ENCODE data around the gene DIS3L2.
A peak's percentile ranks its signal among the peaks of the same experiment; 100 is the strongest.
"Not testable (repeated sequence)": the region's sequence is repeated elsewhere in the genome, so short reads cannot be mapped to it uniquely, and the experiment has no call there.

Gene DIS3L2

GRCh38 chr2:232352511-232353091 is 391.1 kb downstream of the DIS3L2 start:
- H3K4me1 ChIP-seq (ENCODE audit: control insufficient read depth in 1 of 2, insufficient read depth in 2 of 2, low read length in 2 of 2): peaks cover 0 to 20% of the 10 kb centered on the region in 2 donors
- no peaks in the 10 kb centered on the region for H3K36me3 ChIP-seq (ENCODE audit: control insufficient read depth in 1 of 2, insufficient read depth in 2 of 2, low read length in 2 of 2)
- H3K9me3 ChIP-seq (ENCODE audit: control insufficient read depth in 1 of 2, low read length in 2 of 2): peaks cover 0 to 3% of the 10 kb centered on the region in 2 donors
- H3K27ac ChIP-seq (ENCODE audit: low read length): no peak overlapping the region
- peaks cover 33% of the 10 kb centered on the region for H3K27me3 ChIP-seq (ENCODE audit: low read depth, low read length)
- peak overlapping the region in 1 of 2 donors; percentile 40 for H3K4me3 ChIP-seq (ENCODE audit: low read depth in 1 of 2, low read length in 2 of 2)

- no peak overlapping the region for H3K27ac ChIP-seq (ENCODE audit: low read length)
- H3K27me3 ChIP-seq (ENCODE audit: low read depth, low read length): peaks cover 33% of the 10 kb centered on the region
- no peak overlapping the region for H3K4me3 ChIP-seq (ENCODE audit: low read depth in 1 of 2, low read length in 2 of 2)
- H3K36me3 ChIP-seq (ENCODE audit: control insufficient read depth in 1 of 2, insufficient read depth in 2 of 2, low read length in 2 of 2): no peaks in the 10 kb centered on the region
- H3K9me3 ChIP-seq (ENCODE audit: control insufficient read depth in 1 of 2, low read length in 2 of 2): peaks cover 0 to 3% of the 10 kb centered on the region in 2 donors
- peaks cover 0 to 20% of the 10 kb centered on the region in 2 donors for H3K4me1 ChIP-seq (ENCODE audit: control insufficient read depth in 1 of 2, insufficient read depth in 2 of 2, low read length in 2 of 2)
These were observed 391.6 kb downstream of the DIS3L2 start for GRCh38 chr2:232353096-232353495.

GRCh38 chr2:232353660-232354059 is 392.1 kb downstream of the DIS3L2 start:
- Histone ChIP-seq H3K4me1 (ENCODE audit: control insufficient read depth in 1 of 2, insufficient read depth in 2 of 2, low read length in 2 of 2) (peaks cover 0 to 20% of the 10 kb centered on the region in 2 donors), H3K36me3 (ENCODE audit: control insufficient read depth in 1 of 2, insufficient read depth in 2 of 2, low read length in 2 of 2) (no peaks in the 10 kb centered on the region), H3K9me3 (ENCODE audit: control insufficient read depth in 1 of 2, low read length in 2 of 2) (peaks cover 0 to 3% of the 10 kb centered on the region in 2 donors), H3K27me3 (ENCODE audit: low read depth, low read length) (peaks cover 33% of the 10 kb centered on the region), H3K27ac (ENCODE audit: low read length) (no peak overlapping the region), H3K4me3 (ENCODE audit: low read depth in 1 of 2, low read length in 2 of 2) (no peak overlapping the region)

- Histone ChIP-seq H3K36me3 (ENCODE audit: control insufficient read depth in 1 of 2, insufficient read depth in 2 of 2, low read length in 2 of 2) (no peaks in the 10 kb centered on the region), H3K27me3 (ENCODE audit: low read depth, low read length) (peaks cover 33% of the 10 kb centered on the region), H3K27ac (ENCODE audit: low read length) (no peak overlapping the region), H3K9me3 (ENCODE audit: control insufficient read depth in 1 of 2, low read length in 2 of 2) (peaks cover 0 to 3% of the 10 kb centered on the region in 2 donors), H3K4me3 (ENCODE audit: low read depth in 1 of 2, low read length in 2 of 2) (no peak overlapping the region), H3K4me1 (ENCODE audit: control insufficient read depth in 1 of 2, insufficient read depth in 2 of 2, low read length in 2 of 2) (peaks cover 0 to 20% of the 10 kb centered on the region in 2 donors)
These were observed 392.6 kb downstream of the DIS3L2 start for GRCh38 chr2:232354069-232354468.

GRCh38 chr2:232361646-232362045 is 400.1 kb downstream of the DIS3L2 start:
- no peaks in the 10 kb centered on the region for H3K27me3 ChIP-seq (ENCODE audit: low read depth, low read length)
- no peak overlapping the region for H3K4me3 ChIP-seq (ENCODE audit: low read depth in 1 of 2, low read length in 2 of 2)
- H3K27ac ChIP-seq (ENCODE audit: low read length): no peak overlapping the region
- no peaks in the 10 kb centered on the region for H3K9me3 ChIP-seq (ENCODE audit: control insufficient read depth in 1 of 2, low read length in 2 of 2)
- peaks cover 0 to 4% of the 10 kb centered on the region in 2 donors for H3K4me1 ChIP-seq (ENCODE audit: control insufficient read depth in 1 of 2, insufficient read depth in 2 of 2, low read length in 2 of 2)
- no peaks in the 10 kb centered on the region for H3K36me3 ChIP-seq (ENCODE audit: control insufficient read depth in 1 of 2, insufficient read depth in 2 of 2, low read length in 2 of 2)

GRCh38 chr2:232362174-232362900 is 400.8 kb downstream of the DIS3L2 start:
- Histone ChIP-seq H3K4me1 (ENCODE audit: control insufficient read depth in 1 of 2, insufficient read depth in 2 of 2, low read length in 2 of 2) (peaks cover 0 to 4% of the 10 kb centered on the region in 2 donors), H3K27me3 (ENCODE audit: low read depth, low read length) (no peaks in the 10 kb centered on the region), H3K36me3 (ENCODE audit: control insufficient read depth in 1 of 2, insufficient read depth in 2 of 2, low read length in 2 of 2) (no peaks in the 10 kb centered on the region), H3K27ac (ENCODE audit: low read length) (no peak overlapping the region), H3K9me3 (ENCODE audit: control insufficient read depth in 1 of 2, low read length in 2 of 2) (no peaks in the 10 kb centered on the region), H3K4me3 (ENCODE audit: low read depth in 1 of 2, low read length in 2 of 2) (no peak overlapping the region)

- not testable (repeated sequence) for H3K4me1 ChIP-seq (ENCODE audit: control insufficient read depth in 1 of 2, insufficient read depth in 2 of 2, low read length in 2 of 2); H3K27ac ChIP-seq (ENCODE audit: low read length); H3K36me3 ChIP-seq (ENCODE audit: control insufficient read depth in 1 of 2, insufficient read depth in 2 of 2, low read length in 2 of 2); H3K9me3 ChIP-seq (ENCODE audit: control insufficient read depth in 1 of 2, low read length in 2 of 2); H3K27me3 ChIP-seq (ENCODE audit: low read depth, low read length); H3K4me3 ChIP-seq (ENCODE audit: low read depth in 1 of 2, low read length in 2 of 2)
These were observed 401.7 kb downstream of the DIS3L2 start for GRCh38 chr2:232363064-232363783.

- H3K27me3 ChIP-seq (ENCODE audit: low read depth, low read length): no peaks in the 10 kb centered on the region
- H3K4me3 ChIP-seq (ENCODE audit: low read depth in 1 of 2, low read length in 2 of 2): peak overlapping the region in 1 of 2 donors; percentile 0
- no peaks in the 10 kb centered on the region for H3K36me3 ChIP-seq (ENCODE audit: control insufficient read depth in 1 of 2, insufficient read depth in 2 of 2, low read length in 2 of 2)
- H3K27ac ChIP-seq (ENCODE audit: low read length): no peak overlapping the region
- H3K9me3 ChIP-seq (ENCODE audit: control insufficient read depth in 1 of 2, low read length in 2 of 2): no peaks in the 10 kb centered on the region
- H3K4me1 ChIP-seq (ENCODE audit: control insufficient read depth in 1 of 2, insufficient read depth in 2 of 2, low read length in 2 of 2): peaks cover 0 to 4% of the 10 kb centered on the region in 2 donors
These were observed 402.5 kb downstream of the DIS3L2 start for GRCh38 chr2:232363784-232364615.

- H3K27ac ChIP-seq (ENCODE audit: low read length); H3K27me3 ChIP-seq (ENCODE audit: low read depth, low read length); H3K4me1 ChIP-seq (ENCODE audit: control insufficient read depth in 1 of 2, insufficient read depth in 2 of 2, low read length in 2 of 2); H3K9me3 ChIP-seq (ENCODE audit: control insufficient read depth in 1 of 2, low read length in 2 of 2); H3K36me3 ChIP-seq (ENCODE audit: control insufficient read depth in 1 of 2, insufficient read depth in 2 of 2, low read length in 2 of 2); H3K4me3 ChIP-seq (ENCODE audit: low read depth in 1 of 2, low read length in 2 of 2): not testable (repeated sequence)
These were observed 403.5 kb downstream of the DIS3L2 start for GRCh38 chr2:232364806-232365594.

- Histone ChIP-seq H3K27me3 (ENCODE audit: low read depth, low read length) (no peaks in the 10 kb centered on the region), H3K4me3 (ENCODE audit: low read depth in 1 of 2, low read length in 2 of 2) (no peak overlapping the region), H3K9me3 (ENCODE audit: control insufficient read depth in 1 of 2, low read length in 2 of 2) (no peaks in the 10 kb centered on the region), H3K36me3 (ENCODE audit: control insufficient read depth in 1 of 2, insufficient read depth in 2 of 2, low read length in 2 of 2) (no peaks in the 10 kb centered on the region), H3K27ac (ENCODE audit: low read length) (no peak overlapping the region), H3K4me1 (ENCODE audit: control insufficient read depth in 1 of 2, insufficient read depth in 2 of 2, low read length in 2 of 2) (peaks cover 0 to 4% of the 10 kb centered on the region in 2 donors)
These were observed 404.3 kb downstream of the DIS3L2 start for GRCh38 chr2:232365621-232366321.

All from muscle layer of duodenum (tissue), 2 donors.